Activated CD8-positive, alpha-beta memory T cell treated with anti-CD3 and anti-CD28 coated beads, Interleukin-2, amount 50 U/mL, for 1 hour (primary cell): ENCODE measurements around the gene DSCAM.

Experiments
- DNase-seq: peaks from one replicate; pipeline ENCODE4 v3.0.0-alpha.2; 2020; ENCODE audit errors: extremely low read depth

DSCAM gene

DNA sequence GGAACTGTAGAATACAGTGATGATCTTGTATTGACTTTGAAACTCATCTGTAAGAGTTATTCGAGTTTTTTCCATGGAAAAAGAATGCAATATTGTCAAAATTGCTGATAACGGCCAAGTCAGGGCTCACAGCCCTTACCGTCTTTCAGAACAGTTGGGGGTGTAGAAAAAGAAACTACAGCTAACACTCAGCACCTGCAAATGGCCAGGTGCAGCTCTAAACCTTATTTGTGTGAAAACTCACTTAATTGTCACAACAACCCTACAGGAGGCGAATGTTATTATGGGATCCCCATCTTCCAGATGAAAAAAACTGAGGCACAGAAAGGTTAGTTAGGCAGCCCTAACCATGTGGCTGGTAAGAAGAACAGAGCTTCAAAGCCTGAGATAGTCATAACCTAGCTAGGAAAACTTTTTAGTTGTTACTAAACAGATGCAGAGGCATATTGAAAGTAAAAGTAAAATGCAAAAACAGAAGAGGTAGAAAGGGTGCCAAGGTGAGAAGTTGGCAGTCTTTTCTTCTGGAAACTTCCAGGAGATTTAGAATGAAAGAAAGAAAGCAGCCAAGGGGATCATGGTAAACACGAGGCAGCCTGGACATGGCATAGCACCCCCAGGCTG, 76.4 kb downstream of the DSCAM start:
- DNase-seq = no peak

DNA sequence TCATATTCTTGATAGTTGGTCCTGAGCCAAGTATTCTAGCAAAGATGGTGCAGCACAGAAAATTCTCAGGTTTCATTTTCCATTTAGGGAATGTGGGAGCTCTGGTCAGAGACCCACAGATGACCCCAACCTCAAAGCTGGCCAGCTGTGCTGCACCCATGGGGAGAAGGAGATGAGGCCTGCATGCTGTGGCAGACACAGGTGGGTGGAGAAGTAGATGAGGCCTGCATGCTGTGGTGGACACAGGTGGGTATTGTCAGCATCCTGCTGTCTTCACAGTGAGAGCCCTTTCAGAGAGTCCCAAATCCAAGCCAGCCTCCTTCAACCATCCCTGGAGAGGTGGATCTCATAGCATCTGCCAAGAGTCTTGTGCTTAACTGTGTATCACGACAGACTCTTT, 77.7 kb downstream of the DSCAM start:
- DNase-seq = no peak

DNA sequence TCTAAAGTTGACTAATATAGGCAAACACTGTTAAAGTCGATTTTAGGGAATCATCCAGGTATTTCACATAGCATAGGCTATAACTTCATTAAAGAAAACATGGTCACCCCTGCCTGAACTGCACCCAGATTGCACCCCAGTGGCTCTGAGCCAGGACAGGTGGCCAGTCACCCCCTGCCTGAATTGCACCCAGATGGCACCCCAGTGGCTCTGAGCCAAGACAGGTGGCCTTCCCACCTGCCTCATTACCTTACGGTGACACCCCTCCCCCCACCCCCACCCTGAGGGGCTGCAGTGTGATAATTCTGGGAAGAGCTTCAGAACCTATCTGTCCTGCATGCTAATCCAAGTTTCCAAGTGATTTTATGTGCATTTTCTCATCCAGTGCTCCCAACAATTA, 78.9 kb downstream of the DSCAM start:
- DNase-seq = no peak

DNA sequence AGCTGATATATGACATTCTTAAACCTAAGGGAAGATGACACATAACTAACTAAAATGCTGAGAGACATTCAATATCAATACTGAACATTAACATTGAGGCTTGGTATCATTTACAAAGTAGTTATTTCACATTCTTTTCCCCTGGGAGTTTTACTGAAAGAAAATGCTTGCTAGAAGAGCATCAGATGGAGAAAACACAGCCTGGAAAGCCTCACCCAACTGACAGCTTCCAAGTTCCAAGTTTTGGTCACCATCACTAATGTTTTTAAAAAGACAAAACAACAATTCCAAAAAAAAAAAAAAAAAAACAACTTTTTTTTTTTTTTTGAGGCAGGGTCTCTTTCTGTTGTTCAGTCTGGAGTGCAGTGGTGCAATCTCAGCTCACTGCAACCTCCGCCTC, 80.6 kb downstream of the DSCAM start:
- DNase-seq = no peak

DNA sequence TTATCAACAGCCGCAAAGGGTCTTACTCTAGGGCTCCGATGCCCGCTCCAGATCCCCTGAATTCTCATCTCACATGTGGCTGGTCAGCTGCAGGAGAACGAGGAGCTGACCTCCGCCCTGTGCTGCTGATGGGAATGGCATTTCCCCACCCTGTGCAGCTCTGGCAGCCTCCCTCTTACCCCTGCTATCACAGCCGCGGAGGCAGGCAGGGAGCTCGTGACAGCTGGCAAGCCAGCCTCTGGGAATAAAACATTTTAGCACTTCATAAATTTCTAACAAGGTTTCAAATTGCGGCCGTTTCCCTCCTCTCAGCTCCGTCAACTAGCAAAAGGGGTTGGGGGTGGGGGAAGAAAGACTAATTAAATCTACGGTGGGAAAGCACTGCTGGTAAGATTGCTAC, 81.1 kb downstream of the DSCAM start:
- DNase-seq = no peak

DNA sequence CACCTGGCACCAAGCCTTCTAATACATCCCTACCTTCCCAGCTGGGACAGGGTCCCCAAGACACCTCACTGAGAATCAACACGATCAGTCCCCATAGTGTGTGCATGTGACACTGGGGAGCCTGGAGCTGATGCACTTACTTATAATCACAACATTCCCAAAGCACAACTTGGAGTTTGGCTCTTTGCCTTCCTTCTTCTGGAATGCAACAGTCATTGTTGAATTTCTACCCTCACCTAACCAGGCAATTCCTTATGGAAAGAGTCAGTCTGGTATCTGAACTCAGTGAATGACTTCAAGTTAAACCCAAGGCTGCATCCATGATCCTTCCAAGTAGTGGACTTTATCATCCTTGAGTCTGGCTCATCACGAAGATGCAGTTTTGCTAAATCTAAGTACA, 86.1 kb downstream of the DSCAM start:
- DNase-seq = no peak

DNA sequence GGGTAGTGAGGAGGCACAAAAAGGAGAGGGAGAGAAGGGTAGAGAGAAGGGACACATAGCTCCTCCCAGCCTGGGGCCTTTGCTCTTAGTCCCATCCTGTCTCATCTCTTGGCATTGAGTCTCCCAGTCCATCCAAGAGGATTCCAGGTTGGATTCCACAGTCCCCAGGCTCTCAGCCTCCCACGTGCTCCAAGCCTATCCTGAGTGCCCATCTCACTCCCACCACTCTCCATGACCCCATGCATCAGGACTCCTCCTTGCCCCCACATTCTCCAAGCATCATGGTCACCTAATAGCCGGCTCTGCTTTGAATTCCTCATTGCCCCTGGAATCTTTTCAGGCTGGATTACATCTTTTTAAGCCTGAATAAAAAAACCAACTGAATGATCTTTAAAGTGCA, 87.9 kb downstream of the DSCAM start:
- DNase-seq = no peak

DNA sequence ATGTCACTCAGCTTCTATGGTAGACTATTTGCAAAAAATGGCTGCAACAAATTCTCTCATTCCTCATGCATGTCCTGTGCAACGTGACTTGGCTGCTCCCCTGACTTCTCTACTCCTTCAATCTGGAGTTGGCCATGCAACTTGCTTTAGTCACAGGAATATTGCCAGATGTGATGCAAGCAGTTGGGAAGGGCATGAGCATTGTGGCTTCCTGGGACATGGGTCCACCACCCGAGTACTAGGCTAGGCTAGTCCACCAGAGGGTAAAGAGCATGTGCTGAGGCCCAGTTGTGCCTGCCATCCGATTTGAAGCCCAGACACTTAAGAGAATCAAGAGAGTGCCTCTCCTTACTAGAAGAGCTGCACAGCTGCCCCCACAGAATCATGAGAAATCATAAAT, 89.6 kb downstream of the DSCAM start:
- DNase-seq = no peak

DNA sequence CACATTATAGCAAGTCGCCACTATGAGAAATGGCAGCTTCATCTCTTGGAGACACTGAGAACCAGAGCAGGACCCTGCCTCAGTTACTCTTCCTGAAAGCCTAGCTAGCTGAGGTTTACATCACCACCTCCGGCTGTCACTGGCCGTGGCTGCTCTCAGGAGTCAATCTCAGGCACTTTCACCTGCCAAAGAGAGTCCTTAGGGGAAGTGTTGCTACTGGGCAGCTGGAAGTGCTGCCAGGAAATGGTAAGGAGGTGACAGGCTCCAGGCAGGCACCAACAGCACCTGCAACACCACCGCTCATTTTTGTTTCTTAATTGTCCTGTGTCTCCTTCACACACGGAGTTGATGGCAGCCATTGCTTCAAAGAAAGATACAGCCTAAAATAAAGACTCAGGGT, 92.5 kb downstream of the DSCAM start:
- DNase-seq = no peak

DNA sequence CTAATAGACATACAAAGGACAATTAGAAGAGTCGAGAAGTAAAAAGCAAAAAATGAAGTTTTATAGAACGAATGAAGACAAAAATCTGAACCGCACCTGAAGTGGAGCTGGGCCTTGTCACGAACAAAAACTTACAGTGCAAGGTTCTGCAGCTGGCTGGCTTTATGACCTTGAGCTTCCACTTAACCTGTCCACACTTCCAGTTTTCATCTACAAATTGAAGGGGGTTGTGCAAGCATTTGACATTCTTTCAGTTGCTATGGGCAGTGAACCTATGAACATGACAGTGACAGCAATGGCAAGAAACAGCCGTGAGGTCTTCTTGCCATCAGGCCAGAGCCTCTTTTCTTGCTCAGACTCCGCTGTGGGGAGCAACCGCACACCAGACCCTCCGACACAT, 93.2 kb downstream of the DSCAM start:
- no peak for DNase-seq

DNA sequence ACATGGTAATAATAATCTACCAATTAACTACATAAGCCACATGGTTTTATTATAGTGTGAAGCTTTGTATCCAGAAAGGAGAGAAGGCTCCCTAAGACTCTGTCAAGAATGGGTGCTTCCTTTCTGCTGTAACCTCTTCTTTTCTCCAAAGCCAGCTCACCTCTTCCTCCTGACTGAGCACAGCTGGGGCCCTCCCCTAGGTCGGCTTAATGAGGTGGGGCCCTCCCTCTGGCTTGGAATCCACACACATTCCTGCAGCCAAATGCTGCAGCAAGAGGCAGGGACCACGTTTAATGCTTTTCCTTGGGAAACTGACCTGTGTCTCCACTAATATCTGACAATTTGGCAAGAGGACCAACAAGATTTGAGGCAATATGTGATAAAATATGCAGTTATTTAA, 94.8 kb downstream of the DSCAM start:
- DNase-seq = no peak

DNA sequence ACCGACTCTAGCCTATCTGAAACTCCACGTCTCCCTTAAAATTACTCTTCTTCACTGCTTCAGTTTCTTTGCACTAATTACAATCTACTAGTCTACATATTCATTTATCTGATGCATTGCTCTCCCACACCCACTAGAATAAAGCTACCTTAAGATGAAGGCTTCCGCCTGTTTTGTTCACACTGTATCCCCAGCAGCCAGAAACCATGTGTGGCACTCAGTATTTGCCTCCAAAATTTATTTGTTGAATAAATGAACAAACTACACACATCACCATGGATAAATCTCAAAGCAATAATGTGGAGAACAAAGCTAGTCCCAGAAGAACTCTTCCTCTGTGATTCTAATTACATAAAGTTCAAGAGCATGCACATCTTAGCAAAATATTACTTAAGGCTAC, 95.7 kb downstream of the DSCAM start:
- DNase-seq = no peak

DNA sequence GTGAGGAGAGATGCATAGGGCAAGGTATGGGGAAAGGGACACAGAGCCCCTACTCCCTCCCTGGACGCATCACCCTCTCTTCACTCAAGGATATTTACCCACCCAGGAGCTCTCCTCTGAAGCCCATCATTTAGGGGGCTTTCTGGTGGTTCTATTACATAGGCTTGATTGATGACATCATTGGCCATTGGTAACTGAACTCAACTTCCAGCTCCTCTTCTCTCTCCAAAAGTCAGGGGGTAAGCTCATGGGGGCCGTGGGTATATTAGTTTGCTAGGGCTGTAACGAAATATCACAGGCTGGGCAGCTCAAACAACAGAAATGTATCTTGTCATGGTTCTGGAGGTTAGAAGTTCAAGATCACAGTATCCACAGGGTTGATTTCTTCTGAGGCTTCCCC, 110.8 kb downstream of the DSCAM start:
- no peak for DNase-seq

DNA sequence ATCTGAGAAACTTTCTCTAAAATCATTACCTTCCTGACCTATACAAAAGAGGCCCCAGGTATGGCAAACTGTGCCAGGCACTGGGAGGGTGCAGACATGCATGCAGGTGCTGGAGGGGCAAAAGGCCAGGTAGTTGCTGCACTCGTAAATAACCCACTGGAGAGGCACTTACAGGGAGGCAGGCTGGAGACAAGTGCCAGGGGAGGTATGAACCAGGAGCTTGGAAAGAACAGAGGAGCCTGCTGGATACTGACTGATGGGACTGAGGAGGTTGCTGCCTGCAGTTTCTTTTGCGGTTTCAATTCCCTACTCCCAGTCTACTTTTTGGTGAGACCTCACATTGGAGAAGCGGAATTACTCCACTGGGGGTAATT, 113.9 kb downstream of the DSCAM start:
- no peak for DNase-seq

DNA sequence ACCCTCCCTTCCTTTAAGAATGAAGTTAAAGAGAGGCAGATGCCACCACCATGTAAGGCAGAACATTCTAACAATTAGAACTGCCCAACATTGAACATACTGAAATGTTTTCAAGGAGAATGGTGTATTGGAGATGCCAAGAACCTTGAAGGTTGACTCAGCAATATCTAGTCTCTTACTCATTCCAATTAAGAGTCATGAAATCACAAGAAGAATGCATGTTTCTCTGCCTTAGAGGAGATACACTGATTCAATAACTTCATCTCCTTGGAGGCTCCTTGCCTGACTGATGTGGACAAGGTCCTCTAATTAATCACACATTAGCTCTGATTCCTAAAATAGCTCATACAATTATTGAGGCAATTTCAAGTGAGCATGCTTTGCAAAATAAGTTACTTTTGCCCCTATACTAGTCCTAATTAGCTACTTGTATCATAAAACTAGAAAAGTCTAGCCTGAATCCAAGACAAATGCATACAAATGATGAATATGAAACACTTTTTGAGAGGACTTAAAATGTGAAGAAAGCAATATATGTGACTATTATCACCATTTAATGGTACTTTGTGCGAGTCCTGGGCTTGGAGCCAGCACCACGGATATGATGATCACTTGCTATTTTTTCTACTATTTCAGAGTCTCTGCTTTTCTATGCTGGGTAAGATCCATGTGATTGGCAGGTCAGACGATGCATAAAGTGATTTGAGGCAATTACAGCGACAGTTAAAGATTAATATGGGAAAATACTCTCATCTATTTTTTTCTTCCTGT, 114.5 kb downstream of the DSCAM start:
- DNase-seq = no peak

DNA sequence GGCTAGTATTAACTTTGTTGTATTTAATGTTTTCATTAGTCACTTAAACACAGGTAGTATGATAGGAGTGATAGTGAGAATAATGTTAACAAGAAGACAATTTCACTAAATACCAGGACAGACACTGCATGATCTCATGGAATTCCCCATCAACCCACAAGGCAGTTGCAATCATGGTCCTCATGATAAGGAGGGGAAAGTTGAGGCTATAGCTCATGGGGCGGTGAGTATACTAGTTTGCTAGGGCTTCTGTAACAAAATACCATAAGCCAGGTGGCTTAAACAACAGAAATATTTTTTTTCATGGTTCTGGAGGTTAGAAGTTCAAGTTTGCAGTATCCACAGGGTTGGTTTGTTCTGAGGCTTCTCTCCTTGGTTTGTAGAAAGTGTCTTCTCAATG, 115.8 kb downstream of the DSCAM start:
- DNase-seq = no peak

DNA sequence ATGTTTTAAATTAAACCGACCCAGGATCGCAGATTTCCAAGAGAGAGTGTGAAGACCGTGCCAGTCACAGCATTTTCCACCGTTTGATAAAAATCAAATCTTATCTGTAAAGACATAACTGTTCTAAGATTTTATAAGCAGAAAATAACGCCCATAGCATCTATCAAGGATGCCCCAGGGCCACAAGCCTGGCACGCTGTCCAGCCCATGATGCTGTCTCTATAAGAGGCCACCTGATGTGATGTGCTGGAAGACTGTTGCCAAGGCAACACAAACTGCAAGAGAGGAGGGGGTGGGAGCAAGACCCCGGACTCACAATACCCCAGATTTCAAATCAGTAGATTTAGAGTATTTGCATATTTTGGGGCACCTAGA, 116.5 kb downstream of the DSCAM start:
- no peak for DNase-seq

DNA sequence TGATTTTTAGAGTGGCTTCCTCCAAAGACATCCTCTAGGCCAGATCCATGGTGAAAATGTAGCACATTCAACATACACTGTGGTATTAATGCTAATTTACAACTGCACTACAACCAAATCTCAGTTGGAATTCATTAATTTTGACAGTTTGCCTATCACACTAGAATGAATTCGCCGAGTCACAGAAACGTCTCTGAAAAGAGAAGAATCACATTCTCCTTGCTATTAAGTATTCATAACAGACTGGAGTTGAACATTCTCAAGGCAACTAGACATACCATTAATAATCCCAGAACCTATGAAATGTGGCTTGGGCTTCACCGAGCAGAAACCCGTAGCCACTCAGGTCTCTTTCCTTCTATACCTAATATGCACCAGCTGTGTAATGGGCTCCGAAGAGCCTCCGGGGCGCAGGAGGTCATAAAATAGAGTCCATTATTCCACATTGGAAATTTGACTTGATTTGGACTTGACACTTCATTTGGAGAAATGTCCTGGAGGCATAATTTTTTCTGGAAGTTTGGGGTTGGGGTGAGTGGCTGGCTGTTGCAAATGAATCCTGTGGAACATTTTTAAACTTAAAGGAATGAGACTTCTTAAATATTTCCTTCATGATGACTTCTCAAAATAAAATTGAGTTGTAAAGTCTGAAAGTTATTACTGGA, 117.1 kb downstream of the DSCAM start:
- no peak for DNase-seq

DNA sequence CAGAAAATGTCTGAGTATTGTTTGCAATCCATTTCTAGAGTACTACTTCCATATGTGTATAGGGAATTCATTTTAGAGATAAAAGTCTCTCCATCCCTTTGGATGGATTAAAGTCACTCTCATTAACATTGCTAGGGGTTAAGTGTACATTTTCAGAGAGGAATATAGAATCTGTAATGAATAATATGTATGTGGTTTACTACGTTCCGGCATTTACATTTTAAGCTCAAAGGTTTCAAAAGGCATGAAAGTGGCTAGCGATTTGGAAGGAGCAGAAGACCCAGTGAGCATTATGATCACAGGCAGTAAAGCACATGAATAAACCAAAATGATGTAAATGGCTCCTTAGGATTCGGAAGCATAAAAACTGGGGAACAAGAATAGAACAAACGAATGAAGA, 123.0 kb downstream of the DSCAM start:
- no peak for DNase-seq

DNA sequence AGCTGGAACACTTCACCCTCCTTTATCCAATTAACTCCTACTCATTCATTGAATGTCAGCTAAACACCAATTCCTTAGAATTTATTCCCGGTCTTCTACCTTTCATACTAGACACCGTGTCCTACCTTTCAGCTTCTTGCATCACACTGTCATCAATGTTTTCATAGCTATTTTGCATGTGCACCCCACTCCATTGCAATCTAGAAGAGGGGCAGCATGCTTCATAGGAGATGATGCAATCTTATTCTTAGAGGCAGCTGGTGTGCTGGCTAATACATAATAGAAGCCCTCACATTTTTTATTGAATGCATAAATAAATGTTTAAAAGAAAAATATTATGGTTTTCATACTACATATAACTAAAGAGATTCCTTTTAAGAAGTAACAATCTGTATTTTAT, 123.6 kb downstream of the DSCAM start:
- no peak for DNase-seq

DNA sequence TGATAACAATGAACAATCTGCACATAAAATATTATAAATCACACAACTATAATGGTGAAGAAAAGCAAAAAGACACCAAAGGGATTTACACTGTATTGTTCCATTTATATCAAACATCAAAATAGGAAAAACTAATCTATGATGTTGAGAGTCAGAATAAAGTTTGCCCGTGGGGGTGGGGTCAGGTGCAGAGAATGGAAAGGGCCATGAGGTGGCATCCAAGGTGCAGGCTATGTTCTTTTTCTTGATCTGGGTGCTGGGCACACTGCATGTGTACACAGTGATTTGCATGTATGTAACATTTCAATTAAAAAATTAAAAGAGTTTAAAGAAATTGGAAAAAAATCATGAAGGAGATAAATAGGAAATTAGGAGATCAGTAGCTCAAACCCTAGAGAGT, 127.3 kb downstream of the DSCAM start:
- no peak for DNase-seq

DNA sequence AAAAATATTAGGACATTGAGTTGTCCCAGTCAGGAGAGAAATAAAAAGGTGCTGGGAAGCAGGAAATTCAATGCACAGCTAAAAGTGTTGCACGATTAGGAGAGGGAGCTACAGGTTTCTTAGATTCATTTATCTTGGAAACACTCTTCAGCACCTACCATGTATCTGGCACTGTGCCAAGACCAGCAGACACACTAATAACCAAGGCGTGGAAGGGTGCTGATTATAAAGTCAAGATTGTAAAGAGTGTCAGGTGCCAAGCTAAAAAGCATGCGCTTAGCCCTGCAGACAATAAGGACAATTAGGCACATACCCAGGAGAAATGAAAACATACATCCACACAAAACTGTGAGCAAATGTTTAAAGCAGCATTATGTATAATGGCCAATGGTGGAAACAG, 129.9 kb downstream of the DSCAM start:
- DNase-seq = no peak

DNA sequence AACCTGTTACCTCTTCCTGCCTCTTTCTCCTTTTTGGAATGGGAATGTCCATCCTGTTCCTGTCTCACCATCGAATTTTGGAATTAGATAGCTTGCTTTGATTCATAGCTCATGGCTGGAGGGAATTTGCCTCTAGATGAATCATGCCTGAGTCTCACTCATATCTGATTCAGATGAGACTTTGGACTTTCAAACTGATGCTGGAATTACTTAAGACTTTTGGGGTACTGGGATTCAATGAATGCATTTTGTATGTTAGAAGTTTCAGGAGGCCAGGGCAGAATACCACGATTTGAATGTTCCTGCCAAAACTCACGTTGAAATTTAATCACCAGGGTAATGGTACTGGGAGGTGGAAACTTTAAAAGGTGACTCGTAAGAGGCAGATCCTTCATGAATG, 132.4 kb downstream of the DSCAM start:
- DNase-seq = no peak
